ENCODE measurements around the gene PBX1. TPM values are rescaled to one million over a fixed set of nuclear protein-coding genes. Genes with fewer than 3 reads are reported as not detected.

PBX1 gene
- total RNA-seq, 1 donor from 2014 or later, result not detected

- H3K27ac Mint-ChIP-seq, result no peak overlapping the region
- H3K4me3 Mint-ChIP-seq, result no peak overlapping the region
- H3K36me3 Mint-ChIP-seq (ENCODE audit: low read depth), result no peaks in the 10 kb centered on the region
- peaks cover 11% of the 10 kb centered on the region for H3K9me3 Mint-ChIP-seq
- no peaks in the 10 kb centered on the region for H3K27me3 Mint-ChIP-seq (ENCODE audit: insufficient read depth)
- peaks cover 4% of the 10 kb centered on the region for H3K4me1 Mint-ChIP-seq (ENCODE audit: low read depth)
- intact Hi-C loops (cut with micrococcal nuclease), result no loop called here
- no peak for DNase-seq (ENCODE audit: low spot score)
These were observed 105.1 kb downstream of the PBX1 start for GRCh38 chr1:164664127-164664526.

GRCh38 chr1:164667001-164667400 is 108.0 kb downstream of the PBX1 start:
- Mint-ChIP-seq H3K4me1 (ENCODE audit: low read depth) (no peaks in the 10 kb centered on the region), H3K36me3 (ENCODE audit: low read depth) (no peaks in the 10 kb centered on the region), H3K27ac (no peak overlapping the region), H3K9me3 (peaks cover 22% of the 10 kb centered on the region), H3K4me3 (no peak overlapping the region), H3K27me3 (ENCODE audit: insufficient read depth) (no peaks in the 10 kb centered on the region)
- intact Hi-C loops (cut with micrococcal nuclease), result no loop called here
- DNase-seq (ENCODE audit: low spot score), result no peak

GRCh38 chr1:164667600-164667999 is 108.6 kb downstream of the PBX1 start:
- intact Hi-C loops (cut with micrococcal nuclease), result no loop called here
- peaks cover 22% of the 10 kb centered on the region for H3K9me3 Mint-ChIP-seq
- no peaks in the 10 kb centered on the region for H3K4me1 Mint-ChIP-seq (ENCODE audit: low read depth)
- DNase-seq (ENCODE audit: low spot score), result no peak
- no peak overlapping the region for H3K4me3 Mint-ChIP-seq
- no peak overlapping the region for H3K27ac Mint-ChIP-seq
- H3K27me3 Mint-ChIP-seq (ENCODE audit: insufficient read depth), result no peaks in the 10 kb centered on the region
- no peaks in the 10 kb centered on the region for H3K36me3 Mint-ChIP-seq (ENCODE audit: low read depth)

GRCh38 chr1:164668491-164669400 is 109.8 kb downstream of the PBX1 start:
- intact Hi-C loops (cut with micrococcal nuclease), result no loop called here
- peaks cover 14% of the 10 kb centered on the region for H3K9me3 Mint-ChIP-seq
- H3K4me1 Mint-ChIP-seq (ENCODE audit: low read depth), result no peaks in the 10 kb centered on the region
- H3K27ac Mint-ChIP-seq, result no peak overlapping the region
- H3K36me3 Mint-ChIP-seq (ENCODE audit: low read depth), result no peaks in the 10 kb centered on the region
- no peaks in the 10 kb centered on the region for H3K27me3 Mint-ChIP-seq (ENCODE audit: insufficient read depth)
- H3K4me3 Mint-ChIP-seq, result no peak overlapping the region
- no peak for DNase-seq (ENCODE audit: low spot score)

GRCh38 chr1:164670026-164670425 is 111.0 kb downstream of the PBX1 start:
- intact Hi-C loops (cut with micrococcal nuclease), result no loop called here
- Mint-ChIP-seq H3K27ac (no peak overlapping the region), H3K9me3 (peaks cover 14% of the 10 kb centered on the region), H3K4me3 (no peak overlapping the region), H3K4me1 (ENCODE audit: low read depth) (no peaks in the 10 kb centered on the region), H3K27me3 (ENCODE audit: insufficient read depth) (no peaks in the 10 kb centered on the region), H3K36me3 (ENCODE audit: low read depth) (no peaks in the 10 kb centered on the region)
- no peak for DNase-seq (ENCODE audit: low spot score)

- Mint-ChIP-seq H3K27me3 (ENCODE audit: insufficient read depth) (no peaks in the 10 kb centered on the region), H3K27ac (no peak overlapping the region), H3K4me3 (no peak overlapping the region), H3K4me1 (ENCODE audit: low read depth) (no peaks in the 10 kb centered on the region), H3K36me3 (ENCODE audit: low read depth) (no peaks in the 10 kb centered on the region), H3K9me3 (peaks cover 14% of the 10 kb centered on the region)
- intact Hi-C loops (cut with micrococcal nuclease), result no loop called here
- DNase-seq (ENCODE audit: low spot score), result no peak
These were observed 111.8 kb downstream of the PBX1 start for GRCh38 chr1:164670786-164671185.

- intact Hi-C loops (cut with micrococcal nuclease), result no loop called here
- H3K4me1 Mint-ChIP-seq (ENCODE audit: low read depth), result no peaks in the 10 kb centered on the region
These were observed 112.5 kb downstream of the PBX1 start for GRCh38 chr1:164671323-164671965.

GRCh38 chr1:164671966-164672571 is 113.1 kb downstream of the PBX1 start:
- no peak overlapping the region for H3K27ac Mint-ChIP-seq
- no peak for DNase-seq (ENCODE audit: low spot score)
- no peak overlapping the region for H3K4me3 Mint-ChIP-seq
- H3K36me3 Mint-ChIP-seq (ENCODE audit: low read depth), result no peaks in the 10 kb centered on the region
- peaks cover 14% of the 10 kb centered on the region for H3K9me3 Mint-ChIP-seq
- intact Hi-C loops (cut with micrococcal nuclease), result no loop called here
- no peaks in the 10 kb centered on the region for H3K27me3 Mint-ChIP-seq (ENCODE audit: insufficient read depth)
- no peaks in the 10 kb centered on the region for H3K4me1 Mint-ChIP-seq (ENCODE audit: low read depth)

More at GRCh38 chr1:164671323-164671965, 112.5 kb downstream of the PBX1 start:
- DNase-seq (ENCODE audit: low spot score), result no peak
- no peaks in the 10 kb centered on the region for H3K36me3 Mint-ChIP-seq (ENCODE audit: low read depth)
- no peak overlapping the region for H3K27ac Mint-ChIP-seq
- H3K27me3 Mint-ChIP-seq (ENCODE audit: insufficient read depth), result no peaks in the 10 kb centered on the region
- no peak overlapping the region for H3K4me3 Mint-ChIP-seq
- H3K9me3 Mint-ChIP-seq, result peaks cover 14% of the 10 kb centered on the region

- intact Hi-C loops (cut with micrococcal nuclease), result no loop called here
- DNase-seq (ENCODE audit: low spot score), result no peak
- Mint-ChIP-seq H3K4me1 (ENCODE audit: low read depth) (no peaks in the 10 kb centered on the region), H3K27me3 (ENCODE audit: insufficient read depth) (no peaks in the 10 kb centered on the region), H3K4me3 (no peak overlapping the region), H3K36me3 (ENCODE audit: low read depth) (no peaks in the 10 kb centered on the region), H3K27ac (no peak overlapping the region), H3K9me3 (peaks cover 14% of the 10 kb centered on the region)
These were observed 113.6 kb downstream of the PBX1 start for GRCh38 chr1:164672588-164672987.

- Mint-ChIP-seq H3K9me3 (peaks cover 14% of the 10 kb centered on the region), H3K4me1 (ENCODE audit: low read depth) (no peaks in the 10 kb centered on the region), H3K27me3 (ENCODE audit: insufficient read depth) (no peaks in the 10 kb centered on the region), H3K36me3 (ENCODE audit: low read depth) (no peaks in the 10 kb centered on the region), H3K4me3 (no peak overlapping the region), H3K27ac (no peak overlapping the region)
- intact Hi-C loops (cut with micrococcal nuclease), result no loop called here
- DNase-seq (ENCODE audit: low spot score), result no peak
These were observed 114.7 kb downstream of the PBX1 start for GRCh38 chr1:164673584-164674214.

- H3K36me3 Mint-ChIP-seq (ENCODE audit: low read depth), result no peaks in the 10 kb centered on the region
- H3K9me3 Mint-ChIP-seq, result peaks cover 1% of the 10 kb centered on the region
- H3K4me1 Mint-ChIP-seq (ENCODE audit: low read depth), result no peaks in the 10 kb centered on the region
- no peaks in the 10 kb centered on the region for H3K27me3 Mint-ChIP-seq (ENCODE audit: insufficient read depth)
- no peak for DNase-seq (ENCODE audit: low spot score)
- intact Hi-C loops (cut with micrococcal nuclease), result no loop called here
- no peak overlapping the region for H3K4me3 Mint-ChIP-seq
- H3K27ac Mint-ChIP-seq, result no peak overlapping the region
These were observed 116.4 kb downstream of the PBX1 start for GRCh38 chr1:164675342-164675904.

GRCh38 chr1:164678136-164678700 is 119.2 kb downstream of the PBX1 start:
- Mint-ChIP-seq H3K9me3 (no peaks in the 10 kb centered on the region), H3K4me1 (ENCODE audit: low read depth) (no peaks in the 10 kb centered on the region), H3K27me3 (ENCODE audit: insufficient read depth) (no peaks in the 10 kb centered on the region), H3K4me3 (no peak overlapping the region), H3K27ac (no peak overlapping the region), H3K36me3 (ENCODE audit: low read depth) (no peaks in the 10 kb centered on the region)
- DNase-seq (ENCODE audit: low spot score), result no peak
- intact Hi-C loops (cut with micrococcal nuclease), result no loop called here
